Heart left ventricle (tissue), 16 donors: ENCODE measurements around the gene LRRC37A3. TPM values are rescaled to one million over a fixed set of nuclear protein-coding genes. Genes with fewer than 3 reads are reported as not detected.

Experiments used
- ATAC-seq, 4 donors: fragments of 200-7000 bp; cut with Tn5 transposase; one replicate each; pipeline ENCODE4 v1.9.1; 2020 to 2022; ENCODE audit warnings: moderate library complexity in 4 of 4, mild to moderate bottlenecking in 3 of 4, moderate number of reproducible peaks in 1 of 4
- DNase-seq, 5 donors: peaks; one replicate each; pipeline ENCODE4 v3.0.0-alpha.2; 2020
- H3K27ac ChIP-seq, 12 donors: fragments of 200-600 bp; sonication (generic) in 4 of 12; one replicate each; pipeline versions ENCODE4 v1.5.0 to v1.8.0; 2016 to 2022; ENCODE audit warnings: mild to moderate bottlenecking in 2 of 12
- H3K27me3 ChIP-seq, 9 donors: fragments of 200-600 bp; sonication (generic) in 2 of 9; one replicate each; pipeline versions ENCODE4 v1.5.1 to v1.8.0; 2016 to 2022; ENCODE audit warnings: mild to moderate bottlenecking in 3 of 9
- H3K36me3 ChIP-seq, 9 donors: fragments of 200-600 bp; sonication (generic) in 2 of 9; one replicate each; pipeline versions ENCODE4 v1.5.0 to v1.8.0; 2018 to 2022; ENCODE audit warnings: mild to moderate bottlenecking in 2 of 9
- H3K4me1 ChIP-seq, 12 donors: fragments of 200-600 bp; sonication (generic) in 4 of 12; one replicate each; pipeline versions ENCODE4 v1.5.0 to v1.8.0; 2016 to 2022; ENCODE audit warnings: mild to moderate bottlenecking in 3 of 12
- H3K4me3 ChIP-seq, 12 donors: fragments of 200-600 bp; sonication (generic) in 4 of 12; one replicate each; pipeline versions ENCODE4 v1.5.0 to v1.8.0; 2017 to 2022; ENCODE audit warnings: mild to moderate bottlenecking in 9 of 12, moderate library complexity in 4 of 12
- H3K9me3 ChIP-seq, 12 donors: fragments of 200-600 bp; sonication (generic) in 4 of 12; one replicate each; pipeline versions ENCODE4 v1.5.0 to v1.8.0; 2016 to 2022; ENCODE audit warnings: mild to moderate bottlenecking in 1 of 12
- CTCF ChIP-seq, 12 donors: fragments of 200-600 bp; sonication (generic) in 4 of 12; IDR thresholded peaks; one replicate each; pipeline versions ENCODE4 v1.5.0 to v1.8.0; 2018 to 2022; ENCODE audit warnings: antibody characterized with exemption in 12 of 12, mild to moderate bottlenecking in 5 of 12
- POLR2A ChIP-seq, 2 donors: fragments of 450-650 bp; IDR thresholded peaks; one replicate each; pipeline ENCODE4 v1.6.1; 2017; ENCODE audit warnings: antibody characterized with exemption in 2 of 2, mild to moderate bottlenecking in 2 of 2, moderate library complexity in 2 of 2
- WGBS, 4 donors: extraction: QIAGEN DNeasy Blood & Tissue Kit in 2 of 4; methylation state at CpG; one replicate each; pipeline versions ENCODE4 v1.1.5 to v1.1.7; 2013 to 2018; 5-methylcytosine and 5-hydroxymethylcytosine counted together
- intact Hi-C, 10 donors: fragments of 100-400 bp; cut with DNase I; formaldehyde crosslinking; loops; one replicate each; pipeline versions ENCODE4 v1.11.1 to v1.14.2; 2022
- polyA plus RNA-seq, 2 donors: library from polyadenylated mRNA; stranded (reverse); fragments of 200-250 nt; gene quantifications; one replicate each; pipeline ENCODE4 v1.2.3, GENCODE V29; 2013
- total RNA-seq, 9 donors: library from RNA; depleted of rRNA in 2 of 9; stranded (reverse); fragments of >200 nt in 2 of 9; fragmentation: NEBNext Ultra II Directional in 3 of 9; extraction: Animal tissue kit (Norgen Biotek cat#: 25700) in 3 of 9; gene quantifications; one replicate each; pipeline versions ENCODE4 v1.1.0 to v1.2.4, GENCODE V29; 2016 to 2023
- donor health status: ischemic (EF 13 %, LVEDD 7.1; RV severe dilation, severe dysfunction).
- donor health status: healthy with polysubstance abuse.
- donor health status: DM: no; HTN: yes; CAD: no.
- donor health status: DM: no; HTN: no; CAD: no.
- donor health status: ischemic (EF 25% LVEDD 6.9; RV normal size, moderate dysfunction).
- donor health status: ischemic (EF 25% LVEDD 5.7; RV mildly dilated, moderate dysfunction).
- donor health status: healthy.
- donor health status: DM: yes; HTN: yes; CAD: no.
- donor health status: ischemic (EF 35%, LVEDD 5.7; RV mildly dilated, moderate dysfunction).
- donor health status: nonischemic (EF 11% LVEDD 7.7; RV severe dilation, severe dysfunction).
- donor health status: DM: yes; HTN: yes; CAD: no.
- donor health status: PGD.
- donor health status: ischemic (EF 29% LVEDD 5.4; RV normal size, mild dysfunction).
- donor health status: nonischemic (EF 23%, LVEDD 6.1; RV moderate dilation, normal function).

Gene LRRC37A3
- total and polyA plus RNA-seq, 11 donors: 0.69 to 7.4 (median 2.5) TPM

DNA sequence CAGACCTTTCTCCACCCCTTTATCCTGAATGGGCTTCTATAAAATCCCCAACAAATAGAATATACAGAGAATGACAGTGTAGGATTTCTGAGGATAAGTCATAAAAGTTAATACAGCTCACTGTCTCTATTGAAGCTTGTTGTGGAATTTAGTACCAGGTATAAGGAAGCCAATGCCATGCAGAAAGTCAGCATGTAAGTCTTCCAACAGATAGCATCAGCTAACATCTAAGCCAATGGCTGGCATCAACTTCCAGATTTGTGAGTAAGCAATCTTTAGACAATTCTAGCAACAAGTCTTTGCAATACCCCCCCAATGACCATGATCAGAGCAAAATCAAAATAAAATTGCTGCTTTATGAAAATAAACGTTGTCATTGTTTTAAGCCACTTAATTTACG lies 22.5 kb upstream of the LRRC37A3 start:
- no peaks in the 10 kb centered on the region for H3K27me3 ChIP-seq
- no peaks in the 10 kb centered on the region for H3K9me3 ChIP-seq
- no peak overlapping the region for H3K27ac ChIP-seq
- whole genome bisulfite sequencing, 4 donors: 83 to 91% (median 87%) methylated on average over 2 of the region's 2 CpGs
- no peaks in the 10 kb centered on the region for H3K36me3 ChIP-seq
- TF ChIP-seq POLR2A (IDR thresholded peaks at IDR 0.05) (no peak), CTCF (IDR thresholded peaks at IDR 0.05) (no peak)
- peaks cover 0 to 3% (median 0%) of the 10 kb centered on the region in 12 donors for H3K4me1 ChIP-seq
- no peak overlapping the region for H3K4me3 ChIP-seq
- DNase-seq: no peak
- intact Hi-C loops: no loop called here
- ATAC-seq: no peak

DNA sequence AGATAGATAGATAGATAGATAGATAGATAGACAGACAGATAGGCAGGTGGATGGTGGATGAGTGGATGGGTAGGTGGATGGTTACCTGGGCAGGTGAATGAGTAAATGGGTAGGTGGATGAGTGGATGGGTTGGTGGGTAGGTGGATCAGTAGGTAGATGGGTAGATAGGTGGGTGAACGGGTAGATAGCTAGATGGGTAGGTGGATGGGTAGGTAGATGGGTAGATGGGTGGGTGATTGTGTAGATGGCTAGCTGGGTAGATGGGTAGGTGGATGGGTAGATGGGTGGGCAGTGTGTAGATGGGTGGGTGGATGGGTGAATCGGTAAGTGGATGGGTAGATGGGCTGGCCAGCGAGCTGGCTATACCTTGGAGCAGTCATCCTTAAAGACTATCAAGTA lies 21.8 kb upstream of the LRRC37A3 start:
- H3K9me3 ChIP-seq: no peaks in the 10 kb centered on the region
- ATAC-seq (no peak), DNase-seq (no peak)
- H3K27me3 ChIP-seq: no peaks in the 10 kb centered on the region
- intact Hi-C loops: no loop called here
- H3K27ac ChIP-seq: no peak overlapping the region
- 91 to 95% (median 92%) methylated on average over 3 of the region's 3 CpGs for WGBS, 4 donors
- TF ChIP-seq POLR2A (IDR thresholded peaks at IDR 0.05) (no peak), CTCF (IDR thresholded peaks at IDR 0.05) (no peak)
- no peak overlapping the region for H3K4me3 ChIP-seq
- no peaks in the 10 kb centered on the region for H3K36me3 ChIP-seq
- H3K4me1 ChIP-seq: peaks cover 0 to 3% (median 0%) of the 10 kb centered on the region in 12 donors

GRCh38 chr17:64940055-64940454 lies 20.8 kb upstream of the LRRC37A3 start:
- intact Hi-C loops: no loop called here
- WGBS, 4 donors: 90 to 99% (median 94%) methylated on average over 4 of the region's 4 CpGs
- H3K27me3 ChIP-seq: no peaks in the 10 kb centered on the region
- no peak for TF ChIP-seq CTCF (IDR thresholded peaks at IDR 0.05)
- TF ChIP-seq POLR2A (IDR thresholded peaks at IDR 0.05): no peak
- no peaks in the 10 kb centered on the region for H3K9me3 ChIP-seq
- no peaks in the 10 kb centered on the region for H3K36me3 ChIP-seq
- DNase-seq (no peak), ATAC-seq (no peak)
- H3K4me1 ChIP-seq: peaks cover 0 to 3% (median 0%) of the 10 kb centered on the region in 12 donors
- H3K27ac ChIP-seq: no peak overlapping the region
- H3K4me3 ChIP-seq: no peak overlapping the region

DNA sequence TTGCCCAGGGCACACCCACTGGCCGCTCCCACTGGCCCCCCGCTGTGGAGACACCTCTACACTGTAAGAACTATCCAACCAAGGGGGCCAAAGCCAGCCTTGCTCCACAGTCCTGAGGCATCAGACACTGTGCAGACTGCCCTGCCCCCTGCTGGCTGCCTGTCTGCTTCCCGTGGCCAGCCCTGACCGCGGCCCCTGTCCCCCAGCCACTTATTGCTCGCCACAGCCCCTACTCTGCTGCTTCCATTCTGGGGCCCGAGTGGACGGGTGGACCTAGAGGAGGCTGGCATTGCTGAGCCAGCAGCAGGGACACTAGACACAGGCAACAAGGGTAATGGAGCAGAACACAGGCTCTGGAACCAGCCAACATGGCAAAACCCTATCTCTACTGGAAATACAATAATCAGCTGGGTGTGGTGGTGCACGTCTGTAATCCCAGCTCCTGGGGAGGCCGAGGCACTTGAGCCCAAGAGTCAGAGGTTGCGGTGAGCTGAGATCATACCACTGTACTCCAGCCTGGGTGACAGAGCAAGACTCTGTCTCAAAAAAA lies 19.7 kb upstream of the LRRC37A3 start:
- H3K4me3 ChIP-seq: peak overlapping the region in 1 of 12 donors; percentile 25
- H3K27me3 ChIP-seq: no peaks in the 10 kb centered on the region
- H3K36me3 ChIP-seq: no peaks in the 10 kb centered on the region
- H3K4me1 ChIP-seq: peaks cover 0 to 3% (median 0%) of the 10 kb centered on the region in 12 donors
- no peak overlapping the region for H3K27ac ChIP-seq
- DNase-seq: peak; percentile 43 to 76 (median 46)
- WGBS, 4 donors: 39 to 55% (median 47%) methylated on average over 11 of the region's 11 CpGs
- TF ChIP-seq POLR2A (IDR thresholded peaks at IDR 0.05) (no peak), CTCF (IDR thresholded peaks at IDR 0.05) (peak; percentile 28 to 57 (median 47))
- ATAC-seq: peak in 3 of 4 donors; percentile 64 to 72 (median 67)
- no peaks in the 10 kb centered on the region for H3K9me3 ChIP-seq
- intact Hi-C loops: loop anchor here in 1 of 10 donors (10.0 kb wide), 1 partner anchor 256 kb away; no protein-coding TSS in a partner anchor
